Measurements from ENCODE around the gene SYK.

The SYK gene

GRCh38 chr9:90838581-90839154, 37.0 kb downstream of the SYK start:
- DNase-seq, result no peak

GRCh38 chr9:90839183-90839728, 37.6 kb downstream of the SYK start:
- no peak for TF ChIP-seq CTCF (IDR thresholded peaks at IDR 0.05; ENCODE audit: low read depth, low read length, missing control alignments)
- no peak overlapping the region for H3K27ac ChIP-seq
- in situ Hi-C loops (cut with HindIII; ENCODE audit: low pct_ligation_motif_present, low sequenced_read_pairs), result no loop called here
- H3K27me3 ChIP-seq (replicated peaks), result no peaks in the 10 kb centered on the region
- no peaks in the 10 kb centered on the region for H3K36me3 ChIP-seq (replicated peaks)
- H3K4me3 ChIP-seq (ENCODE audit: low read depth, low read length), result no peak overlapping the region
- no peak for DNase-seq

More at GRCh38 chr9:90838581-90839154, 37.0 kb downstream of the SYK start:
- Histone ChIP-seq H3K27me3 (replicated peaks) (no peaks in the 10 kb centered on the region), H3K4me3 (ENCODE audit: low read depth, low read length) (no peak overlapping the region), H3K27ac (no peak overlapping the region), H3K36me3 (replicated peaks) (no peaks in the 10 kb centered on the region)
- in situ Hi-C loops (cut with HindIII; ENCODE audit: low pct_ligation_motif_present, low sequenced_read_pairs), result no loop called here
- no peak for TF ChIP-seq CTCF (IDR thresholded peaks at IDR 0.05; ENCODE audit: low read depth, low read length, missing control alignments)

GRCh38 chr9:90840696-90841095, 39.1 kb downstream of the SYK start:
- no peak for TF ChIP-seq CTCF (IDR thresholded peaks at IDR 0.05; ENCODE audit: low read depth, low read length, missing control alignments)
- no peaks in the 10 kb centered on the region for H3K27me3 ChIP-seq (replicated peaks)
- H3K4me3 ChIP-seq (ENCODE audit: low read depth, low read length), result no peak overlapping the region
- in situ Hi-C loops (cut with HindIII; ENCODE audit: low pct_ligation_motif_present, low sequenced_read_pairs), result no loop called here
- H3K36me3 ChIP-seq (replicated peaks), result no peaks in the 10 kb centered on the region
- H3K27ac ChIP-seq, result no peak overlapping the region
- DNase-seq, result no peak

- Histone ChIP-seq H3K4me3 (ENCODE audit: low read depth, low read length) (no peak overlapping the region), H3K27me3 (replicated peaks) (no peaks in the 10 kb centered on the region), H3K36me3 (replicated peaks) (no peaks in the 10 kb centered on the region), H3K27ac (no peak overlapping the region)
- DNase-seq, result no peak
- in situ Hi-C loops (cut with HindIII; ENCODE audit: low pct_ligation_motif_present, low sequenced_read_pairs), result no loop called here
- TF ChIP-seq CTCF (IDR thresholded peaks at IDR 0.05; ENCODE audit: low read depth, low read length, missing control alignments), result no peak
Observed at GRCh38 chr9:90841213-90841612, 39.6 kb downstream of the SYK start.

GRCh38 chr9:90841615-90842014, 40.0 kb downstream of the SYK start:
- no peak overlapping the region for H3K4me3 ChIP-seq (ENCODE audit: low read depth, low read length)
- no peak for TF ChIP-seq CTCF (IDR thresholded peaks at IDR 0.05; ENCODE audit: low read depth, low read length, missing control alignments)
- H3K27ac ChIP-seq, result no peak overlapping the region
- no peak for DNase-seq
- no peaks in the 10 kb centered on the region for H3K27me3 ChIP-seq (replicated peaks)
- in situ Hi-C loops (cut with HindIII; ENCODE audit: low pct_ligation_motif_present, low sequenced_read_pairs), result no loop called here
- H3K36me3 ChIP-seq (replicated peaks), result no peaks in the 10 kb centered on the region

All from brain microvascular endothelial cell (primary cell).